Left lung (tissue), 10 donors: Measurements from ENCODE around the gene YAP1. TPM values are rescaled to one million over a fixed set of nuclear protein-coding genes. Genes with fewer than 3 reads are reported as not detected.
A peak's percentile ranks its signal among the peaks of the same experiment; 100 is the strongest.

Experiments used
- ATAC-seq: fragments of 200-7000 bp; cut with Tn5 transposase; one replicate; pipeline ENCODE4 v1.9.1; 2020; ENCODE audit warnings: moderate library complexity
- DNase-seq, 4 donors: peaks; one replicate each; pipeline ENCODE4 v3.0.0-alpha.2; 2013 to 2020
- H3K27ac ChIP-seq, 2 donors: fragments of 200-600 bp; sonication (generic) in 1 of 2; one replicate each; pipeline versions ENCODE4 v1.5.0 to v1.8.0; 2020 to 2021
- H3K27me3 ChIP-seq, 2 donors: fragments of 200-600 bp; sonication (generic) in 1 of 2; one replicate each; pipeline versions ENCODE4 v1.5.0 to v1.8.0; 2020 to 2021
- H3K36me3 ChIP-seq, 2 donors: fragments of 200-600 bp; sonication (generic) in 1 of 2; one replicate each; pipeline versions ENCODE4 v1.5.0 to v1.8.0; 2020 to 2021
- H3K4me1 ChIP-seq, 2 donors: fragments of 200-600 bp; one replicate each; pipeline ENCODE4 v1.8.0; 2021
- H3K4me3 ChIP-seq, 2 donors: fragments of 200-600 bp; sonication (generic) in 1 of 2; one replicate each; pipeline versions ENCODE4 v1.5.0 to v1.8.0; 2020 to 2021; ENCODE audit warnings: mild to moderate bottlenecking in 1 of 2
- H3K9me3 ChIP-seq, 2 donors: fragments of 200-600 bp; sonication (generic) in 1 of 2; one replicate each; pipeline versions ENCODE4 v1.5.0 to v1.8.0; 2020 to 2021
- CTCF ChIP-seq, 2 donors: fragments of 200-600 bp; sonication (generic) in 1 of 2; IDR thresholded peaks; one replicate each; pipeline versions ENCODE4 v1.5.0 to v1.8.0; 2021; ENCODE audit warnings: antibody characterized with exemption in 2 of 2
- intact Hi-C, 2 donors: fragments of 100-400 bp; cut with DNase I; formaldehyde crosslinking; loops; one replicate each; pipeline versions ENCODE4 v1.11.2 to v1.14.2; 2022
- polyA plus RNA-seq, 6 donors: library from polyadenylated mRNA; unstranded; fragments of 120-200 nt; gene quantifications; one replicate each; pipeline ENCODE4 v1.2.1, GENCODE V29; 2013; ENCODE audit not compliant: insufficient read length in 6 of 6
- total RNA-seq, 2 donors: library from RNA; stranded (reverse); fragmentation: NEBNext Ultra II Directional; extraction: Animal tissue kit (Norgen Biotek cat#: 25700); gene quantifications; one replicate each; pipeline ENCODE4 v1.2.1, GENCODE V29; 2021
- donor health status: DM: no; HTN: yes; CAD: no.
- donor health status: DM: no; HTN: no; CAD: no.

The YAP1 gene
- total and polyA plus RNA-seq, 8 donors, result 105 to 384 (median 335) TPM

- peak; percentile 25 for ATAC-seq
- intact Hi-C loops, result no loop called here
These were observed 170.1 kb downstream of the YAP1 start for GRCh38 chr11:102280245-102280833.

More at GRCh38 chr11:102280245-102280833, 170.1 kb downstream of the YAP1 start:
- TF ChIP-seq CTCF (IDR thresholded peaks at IDR 0.05), result no peak
- Histone ChIP-seq H3K9me3 (no peaks in the 10 kb centered on the region), H3K4me1 (peaks cover 0 to 4% of the 10 kb centered on the region in 2 donors), H3K36me3 (no peaks in the 10 kb centered on the region), H3K4me3 (no peak overlapping the region), H3K27me3 (no peaks in the 10 kb centered on the region), H3K27ac (no peak overlapping the region)
- no peak for DNase-seq

Other genes starting within 250 kb of the YAP1 start
- gene CEP126, start 195.4 kb upstream of the YAP1 start, total RNA-seq, result 1 to 10 TPM; 3.6 to 4.1 TPM
- 10 to 100 TPM in 5 of 6 donors, 1 to 10 TPM in 1; 9.6 to 18.2 (median 13.2) TPM for gene CEP126, start 195.4 kb upstream of the YAP1 start, polyA plus RNA-seq
- under 1 TPM; 0.09 to 0.34 TPM for gene ANGPTL5, start 193.9 kb upstream of the YAP1 start, total RNA-seq
- gene ANGPTL5, start 193.9 kb upstream of the YAP1 start, polyA plus RNA-seq, result under 1 TPM in 2 of 6 donors, not detected in 4; 0.08 to 0.18 TPM
- 1 to 10 TPM; 6.2 to 8.1 TPM for gene CFAP300, start 63.0 kb upstream of the YAP1 start, total RNA-seq
- 10 to 100 TPM in 2 of 6 donors, 1 to 10 TPM in 4; 4.9 to 12.1 (median 8.4) TPM for gene CFAP300, start 63.0 kb upstream of the YAP1 start, polyA plus RNA-seq
- gene BIRC3, start 207.0 kb downstream of the YAP1 start, total RNA-seq, result 10 to 100 TPM; 14.0 to 28.1 TPM
- gene BIRC3, start 207.0 kb downstream of the YAP1 start, polyA plus RNA-seq, result 1 to 10 TPM; 3.2 to 5.0 (median 4.0) TPM
- 10 to 100 TPM; 37.2 to 42.9 TPM for gene BIRC2, start 236.8 kb downstream of the YAP1 start, total RNA-seq
- gene BIRC2, start 236.8 kb downstream of the YAP1 start, polyA plus RNA-seq, result 10 to 100 TPM; 70.7 to 81.4 (median 71.1) TPM